IMR-90 (cell line): ENCODE results near the gene KNG1. TPM values are rescaled to one million over a fixed set of nuclear protein-coding genes. Genes with fewer than 3 reads are reported as not detected.

ENCODE experiments used
- ATAC-seq: fragments of 200-7000 bp; cut with Tn5 transposase; 2 replicates; pipeline ENCODE4 v1.9.1; 2020; ENCODE audit warnings: low read depth, mild to moderate bottlenecking, moderate library complexity
- BruUV-seq: library from RNA; stranded (reverse); fragments of 400-500 nt; replicated peaks from 2 replicates; lab custom pipeline; 2021; lab: Mats Ljungman, UMichigan
- CTCF ChIA-PET: fragments of 300-600 bp; formaldehyde crosslinking; extraction: SDS; loops from one replicate; lab custom pipeline; 2021; ENCODE audit warnings: antibody characterized with exemption; lab: Yijun Ruan, JAX
- POLR2A ChIA-PET: fragments of 300-600 bp; sonication (Branson Sonifier 250); formaldehyde crosslinking; loops from one replicate; lab custom pipeline; 2022; ENCODE audit warnings: antibody characterized with exemption; ENCODE audit not compliant: unreplicated experiment; lab: Charles Lee
- DNase-seq: peaks from one replicate; pipeline ENCODE4 v3.0.0; 2013
- H2AFZ ChIP-seq: replicated peaks from 2 replicates; pipeline ENCODE3; 2013; ENCODE audit warnings: low read length, mild to moderate bottlenecking; ENCODE audit not compliant: poor library complexity
- H2AK5ac ChIP-seq: 2 replicates; pipeline ENCODE4 v1.6.1; 2013; ENCODE audit warnings: low read depth, low read length, inconsistent platforms
- H2AK9ac ChIP-seq: replicated peaks from 2 replicates; pipeline ENCODE3; 2013; ENCODE audit warnings: mild to moderate bottlenecking, low read depth, low read length, moderate library complexity; ENCODE audit not compliant: poor library complexity
- H2BK120ac ChIP-seq: 2 replicates; pipeline ENCODE4 v1.6.1; 2013; ENCODE audit warnings: low read depth, low read length, inconsistent platforms
- H2BK15ac ChIP-seq: 3 replicates; pipeline ENCODE4 v1.6.1; 2013; ENCODE audit warnings: low read depth, low read length, inconsistent platforms
- H2BK20ac ChIP-seq: 2 replicates; pipeline ENCODE4 v1.6.1; 2013; ENCODE audit warnings: low read depth, mild to moderate bottlenecking, inconsistent platforms, low read length, moderate library complexity
- H2BK5ac ChIP-seq: 2 replicates; pipeline ENCODE4 v1.6.1; 2013; ENCODE audit warnings: mild to moderate bottlenecking, low read depth, low read length, inconsistent platforms; ENCODE audit not compliant: poor library complexity, severe bottlenecking
- H3K14ac ChIP-seq: replicated peaks from 2 replicates; pipeline ENCODE4 v1.6.1; 2013; ENCODE audit warnings: low read depth, low read length, inconsistent platforms
- H3K18ac ChIP-seq: 2 replicates; pipeline ENCODE4 v1.6.1; 2013; ENCODE audit warnings: low read depth, low read length, control low read depth
- H3K23ac ChIP-seq: 2 replicates; pipeline ENCODE4 v1.6.1; 2013; ENCODE audit warnings: low read depth, low read length, inconsistent platforms
- H3K27ac ChIP-seq: 2 replicates; pipeline ENCODE4 v1.5.1; 2013; ENCODE audit warnings: mild to moderate bottlenecking, control low read depth, low read length; ENCODE audit not compliant: insufficient read depth
- H3K27me3 ChIP-seq: 2 replicates; pipeline ENCODE4 v1.6.1; 2013; ENCODE audit warnings: low read length; ENCODE audit not compliant: control insufficient read depth, insufficient read depth
- H3K36me3 ChIP-seq: 2 replicates; pipeline ENCODE4 v1.6.1; 2013; ENCODE audit warnings: low read length, mixed read lengths; ENCODE audit not compliant: control insufficient read depth, insufficient read depth
- H3K4ac ChIP-seq: 2 replicates; pipeline ENCODE4 v1.6.1; 2013; ENCODE audit warnings: low read depth, low read length, inconsistent platforms
- H3K4me1 ChIP-seq: 2 replicates; pipeline ENCODE4 v1.6.1; 2013; ENCODE audit warnings: low read length, mixed read lengths; ENCODE audit not compliant: control insufficient read depth, insufficient read depth
- H3K4me2 ChIP-seq: 2 replicates; pipeline ENCODE4 v1.6.1; 2013; ENCODE audit warnings: low read depth, mild to moderate bottlenecking, control low read depth, low read length, moderate library complexity
- H3K4me3 ChIP-seq: 2 replicates; pipeline ENCODE4 v1.5.1; 2013; ENCODE audit warnings: low read depth, mild to moderate bottlenecking, control low read depth, low read length, moderate library complexity; ENCODE audit not compliant: insufficient read depth
- H3K56ac ChIP-seq: 2 replicates; pipeline ENCODE4 v1.6.1; 2013; ENCODE audit warnings: low read length, inconsistent platforms; ENCODE audit not compliant: insufficient read depth; ENCODE audit errors: extremely low read depth
- H3K79me1 ChIP-seq, 2 experiments: 2 replicates each; pipeline ENCODE4 v1.6.1; 2013; ENCODE audit warnings: low read length in 2 of 2, inconsistent platforms in 1 of 2, low read depth in 1 of 2
- H3K9ac ChIP-seq: 2 replicates; pipeline ENCODE4 v1.6.1; 2013; ENCODE audit warnings: low read depth, low read length, control low read depth
- H3K9me1 ChIP-seq: 2 replicates; pipeline ENCODE4 v1.6.1; 2013; ENCODE audit warnings: low read length, inconsistent platforms; ENCODE audit not compliant: insufficient read depth
- H3K9me3 ChIP-seq: 2 replicates; pipeline ENCODE4 v1.6.1; 2013; ENCODE audit warnings: low read length; ENCODE audit not compliant: control insufficient read depth, insufficient read depth
- H4K20me1 ChIP-seq: 2 replicates; pipeline ENCODE4 v1.6.1; 2013; ENCODE audit warnings: low read length, inconsistent platforms; ENCODE audit not compliant: insufficient read depth
- H4K5ac ChIP-seq: 2 replicates; pipeline ENCODE4 v1.6.1; 2013; ENCODE audit warnings: mild to moderate bottlenecking, low read depth, low read length, control low read depth
- H4K8ac ChIP-seq, 2 experiments: 2 replicates each; pipeline ENCODE4 v1.6.1; 2013; ENCODE audit warnings: low read depth in 2 of 2, low read length in 2 of 2, control low read depth in 1 of 2, inconsistent platforms in 1 of 2
- H4K91ac ChIP-seq: 2 replicates; pipeline ENCODE4 v1.6.1; 2013; ENCODE audit warnings: low read depth, low read length, inconsistent platforms; ENCODE audit not compliant: insufficient read depth
- BHLHE40 ChIP-seq: fragments of 150-350 bp; IDR thresholded peaks from 2 replicates; pipeline ENCODE4 v1.6.1; 2016; ENCODE audit warnings: mild to moderate bottlenecking, low read depth, low read length
- CEBPB ChIP-seq: IDR thresholded peaks from 2 replicates; pipeline ENCODE4 v1.6.1; 2012; ENCODE audit warnings: low read depth, low read length, improper control_type of control experiment
- CHD1 ChIP-seq: IDR thresholded peaks from 2 replicates; pipeline ENCODE4 v1.6.1; 2012; ENCODE audit warnings: low read depth, low read length, improper control_type of control experiment
- FOS ChIP-seq: fragments of 150-350 bp; IDR thresholded peaks from 2 replicates; pipeline ENCODE4 v1.6.1; 2016; ENCODE audit warnings: low read depth, low read length
- MAFK ChIP-seq: IDR thresholded peaks from 2 replicates; pipeline ENCODE4 v1.6.1; 2012; ENCODE audit warnings: low read depth, low read length, improper control_type of control experiment
- MAZ ChIP-seq: IDR thresholded peaks from 2 replicates; pipeline ENCODE4 v1.6.1; 2012; ENCODE audit warnings: low read depth, mild to moderate bottlenecking, low read length, improper control_type of control experiment, moderate library complexity, borderline replicate concordance
- MXI1 ChIP-seq: IDR thresholded peaks from 2 replicates; pipeline ENCODE4 v1.6.1; 2012; ENCODE audit warnings: low read depth, mild to moderate bottlenecking, low read length, moderate library complexity, borderline replicate concordance
- POLR2A ChIP-seq: IDR thresholded peaks from 2 replicates; pipeline ENCODE4 v1.6.1; 2012; ENCODE audit warnings: mild to moderate bottlenecking, low read depth, low read length
- RAD21 ChIP-seq: IDR thresholded peaks from 2 replicates; pipeline ENCODE4 v1.6.1; 2012; ENCODE audit warnings: low read length, improper control_type of control experiment
- RCOR1 ChIP-seq: IDR thresholded peaks from 2 replicates; pipeline ENCODE4 v1.6.1; 2012; ENCODE audit warnings: mild to moderate bottlenecking, low read length, improper control_type of control experiment; ENCODE audit not compliant: insufficient replicate concordance
- RFX5 ChIP-seq: IDR thresholded peaks from 2 replicates; pipeline ENCODE4 v1.8.0; 2012; ENCODE audit warnings: low read depth, mild to moderate bottlenecking, low read length, moderate library complexity
- SMC3 ChIP-seq: fragments of 150-350 bp; IDR thresholded peaks from 2 replicates; pipeline ENCODE4 v1.6.1; 2016; ENCODE audit warnings: low read depth, mild to moderate bottlenecking, antibody characterized with exemption, low read length, moderate library complexity
- WGBS, 2 experiments: methylation state at CpG; one replicate each; pipeline versions ENCODE4 v1.1.5 to v1.1.7; 2013; ENCODE audit warnings: missing lambda C conversion rate in 2 of 2; ENCODE audit not compliant: insufficient read length in 1 of 2; ENCODE audit errors: extremely low coverage in 2 of 2; 5-methylcytosine and 5-hydroxymethylcytosine counted together
- dilution Hi-C: fragments of 300-500 bp; cut with HindIII; formaldehyde crosslinking; loops from one replicate; pipeline ENCODE4 v1.14.3; 2018; ENCODE audit warnings: low sequenced_read_pairs; ENCODE audit not compliant: unreplicated experiment
- in situ Hi-C: fragments of 300-500 bp; cut with MboI; formaldehyde crosslinking; loops from 3 replicates; pipeline ENCODE4 v1.14.3; 2019; ENCODE audit warnings: low sequenced_read_pairs, inconsistent platforms, mixed read lengths
- intact Hi-C: fragments of 100-400 bp; cut with micrococcal nuclease; formaldehyde crosslinking; loops from 2 replicates; pipeline ENCODE4 v1.10.0; 2022
- polyA plus RNA-seq, 3 experiments: library from polyadenylated mRNA; depleted of rRNA; stranded (reverse); fragments of >200 nt; gene quantifications; 2 replicates each; pipeline ENCODE4 v1.2.3, GENCODE V29; 2012; ENCODE audit warnings: low replicate concordance in 1 of 3
- total RNA-seq: library from RNA; depleted of rRNA; stranded (reverse); fragments of >200 nt; gene quantifications from 2 replicates; pipeline ENCODE4 v1.2.3, GENCODE V29; 2012
- TF ChIP-seq, protein P1 (sequence below): fragments of 150-350 bp; IDR thresholded peaks from 2 replicates; pipeline ENCODE4 v1.6.1; 2017; ENCODE audit warnings: mild to moderate bottlenecking, antibody characterized with exemption, low read length, low read depth
- TF ChIP-seq, protein P2 (sequence below): conservative IDR thresholded peaks from 2 replicates; pipeline ENCODE4 v1.5.1; 2012; ENCODE audit warnings: mild to moderate bottlenecking, low read depth, low read length, improper control_type of control experiment
- TF ChIP-seq, protein P3 (sequence below): fragments of 150-350 bp; IDR thresholded peaks from 2 replicates; pipeline ENCODE4 v1.6.1; 2016; ENCODE audit warnings: low read depth, mild to moderate bottlenecking, low read length, moderate library complexity, borderline replicate concordance

The KNG1 gene
- total and polyA plus RNA-seq, 2 of the 4 experiments (the other 2 are of a cell fraction) = not detected

DNA sequence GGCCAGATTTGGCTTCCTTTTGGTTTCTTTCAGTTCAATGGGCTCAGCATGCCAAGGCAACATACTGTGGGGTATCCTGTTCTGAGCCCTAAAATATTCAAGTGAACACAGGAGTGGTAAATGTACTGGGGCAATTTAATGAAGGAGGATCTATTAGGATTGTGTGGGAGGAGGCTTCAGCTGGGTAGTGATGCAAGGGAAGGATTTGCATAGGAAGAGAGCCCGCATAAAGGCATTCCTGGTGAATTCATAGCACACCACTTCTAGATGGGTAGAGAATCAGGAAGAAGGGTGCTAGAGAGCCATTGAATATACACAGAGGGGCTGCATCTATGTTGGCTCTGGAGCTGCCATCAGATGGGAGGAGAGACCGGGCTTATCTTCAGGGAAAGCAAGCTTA lies 20.6 kb upstream of the KNG1 start:
- H2BK15ac ChIP-seq = no peak overlapping the region
- no peak overlapping the region for H4K8ac ChIP-seq
- no peak overlapping the region for H2AFZ ChIP-seq
- H4K5ac ChIP-seq = no peak overlapping the region
- H2BK20ac ChIP-seq = no peak overlapping the region
- no peaks in the 10 kb centered on the region for H3K9me3 ChIP-seq
- no peak overlapping the region for H3K14ac ChIP-seq
- H3K79me1 ChIP-seq = no peaks in the 10 kb centered on the region
- ATAC-seq (no peak), DNase-seq (no peak)
- H3K18ac ChIP-seq = no peak overlapping the region
- H3K4me2 ChIP-seq = no peak overlapping the region
- no peak overlapping the region for H3K4ac ChIP-seq
- in situ Hi-C loops (no loop called here), intact Hi-C loops (no loop called here), dilution Hi-C loops (no loop called here)
- H3K27me3 ChIP-seq = peaks cover 13% of the 10 kb centered on the region
- no peaks in the 10 kb centered on the region for H3K9me1 ChIP-seq
- H3K4me3 ChIP-seq = no peak overlapping the region
- ChIA-PET CTCF (no interaction called here), POLR2A (no interaction called here)
- no TSS peak for BruUV-seq
- no peaks in the 10 kb centered on the region for H3K4me1 ChIP-seq
- no peaks in the 10 kb centered on the region for H4K20me1 ChIP-seq
- H3K56ac ChIP-seq = no peak overlapping the region
- H2BK120ac ChIP-seq = no peak overlapping the region
- no peak overlapping the region for H2BK5ac ChIP-seq
- no peaks in the 10 kb centered on the region for H3K36me3 ChIP-seq
- H3K27ac ChIP-seq = no peak overlapping the region
- no peak overlapping the region for H2AK5ac ChIP-seq
- no peak overlapping the region for H2AK9ac ChIP-seq
- TF ChIP-seq SMC3 = no peak
- TF ChIP-seq POLR2A = no peak
- TF ChIP-seq MAZ = no peak
- TF ChIP-seq MXI1 = no peak
- TF ChIP-seq, protein P1, sequence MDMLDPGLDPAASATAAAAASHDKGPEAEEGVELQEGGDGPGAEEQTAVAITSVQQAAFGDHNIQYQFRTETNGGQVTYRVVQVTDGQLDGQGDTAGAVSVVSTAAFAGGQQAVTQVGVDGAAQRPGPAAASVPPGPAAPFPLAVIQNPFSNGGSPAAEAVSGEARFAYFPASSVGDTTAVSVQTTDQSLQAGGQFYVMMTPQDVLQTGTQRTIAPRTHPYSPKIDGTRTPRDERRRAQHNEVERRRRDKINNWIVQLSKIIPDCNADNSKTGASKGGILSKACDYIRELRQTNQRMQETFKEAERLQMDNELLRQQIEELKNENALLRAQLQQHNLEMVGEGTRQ = no peak
- TF ChIP-seq, protein P2, sequence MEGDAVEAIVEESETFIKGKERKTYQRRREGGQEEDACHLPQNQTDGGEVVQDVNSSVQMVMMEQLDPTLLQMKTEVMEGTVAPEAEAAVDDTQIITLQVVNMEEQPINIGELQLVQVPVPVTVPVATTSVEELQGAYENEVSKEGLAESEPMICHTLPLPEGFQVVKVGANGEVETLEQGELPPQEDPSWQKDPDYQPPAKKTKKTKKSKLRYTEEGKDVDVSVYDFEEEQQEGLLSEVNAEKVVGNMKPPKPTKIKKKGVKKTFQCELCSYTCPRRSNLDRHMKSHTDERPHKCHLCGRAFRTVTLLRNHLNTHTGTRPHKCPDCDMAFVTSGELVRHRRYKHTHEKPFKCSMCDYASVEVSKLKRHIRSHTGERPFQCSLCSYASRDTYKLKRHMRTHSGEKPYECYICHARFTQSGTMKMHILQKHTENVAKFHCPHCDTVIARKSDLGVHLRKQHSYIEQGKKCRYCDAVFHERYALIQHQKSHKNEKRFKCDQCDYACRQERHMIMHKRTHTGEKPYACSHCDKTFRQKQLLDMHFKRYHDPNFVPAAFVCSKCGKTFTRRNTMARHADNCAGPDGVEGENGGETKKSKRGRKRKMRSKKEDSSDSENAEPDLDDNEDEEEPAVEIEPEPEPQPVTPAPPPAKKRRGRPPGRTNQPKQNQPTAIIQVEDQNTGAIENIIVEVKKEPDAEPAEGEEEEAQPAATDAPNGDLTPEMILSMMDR = no peak
- TF ChIP-seq RAD21 = no peak
- TF ChIP-seq CHD1 = no peak
- TF ChIP-seq BHLHE40 = no peak
- TF ChIP-seq RCOR1 = no peak
- no peak for TF ChIP-seq RFX5
- TF ChIP-seq, protein P3, sequence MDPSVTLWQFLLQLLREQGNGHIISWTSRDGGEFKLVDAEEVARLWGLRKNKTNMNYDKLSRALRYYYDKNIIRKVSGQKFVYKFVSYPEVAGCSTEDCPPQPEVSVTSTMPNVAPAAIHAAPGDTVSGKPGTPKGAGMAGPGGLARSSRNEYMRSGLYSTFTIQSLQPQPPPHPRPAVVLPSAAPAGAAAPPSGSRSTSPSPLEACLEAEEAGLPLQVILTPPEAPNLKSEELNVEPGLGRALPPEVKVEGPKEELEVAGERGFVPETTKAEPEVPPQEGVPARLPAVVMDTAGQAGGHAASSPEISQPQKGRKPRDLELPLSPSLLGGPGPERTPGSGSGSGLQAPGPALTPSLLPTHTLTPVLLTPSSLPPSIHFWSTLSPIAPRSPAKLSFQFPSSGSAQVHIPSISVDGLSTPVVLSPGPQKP = no peak
- TF ChIP-seq CEBPB = no peak
- no peak for TF ChIP-seq FOS
- no peak for TF ChIP-seq MAFK
- H4K91ac ChIP-seq = no peak overlapping the region
- WGBS, 2 experiments = no CpG with 5 or more reads among the region's 2 CpGs
- no peak overlapping the region for H3K9ac ChIP-seq
- H3K23ac ChIP-seq = no peak overlapping the region
